GM19467 (cell line): Measurements from ENCODE around the gene PRKAG3.
A peak's percentile ranks its signal among the peaks of the same experiment; 100 is the strongest.

ENCODE experiments used
- ATAC-seq: cut with Tn5 transposase; IDR thresholded peaks from one replicate; pipeline ENCODE4 v1.9.1; 2021; ENCODE audit warnings: mild to moderate bottlenecking, moderate library complexity; ENCODE audit not compliant: unreplicated experiment

The PRKAG3 gene

DNA sequence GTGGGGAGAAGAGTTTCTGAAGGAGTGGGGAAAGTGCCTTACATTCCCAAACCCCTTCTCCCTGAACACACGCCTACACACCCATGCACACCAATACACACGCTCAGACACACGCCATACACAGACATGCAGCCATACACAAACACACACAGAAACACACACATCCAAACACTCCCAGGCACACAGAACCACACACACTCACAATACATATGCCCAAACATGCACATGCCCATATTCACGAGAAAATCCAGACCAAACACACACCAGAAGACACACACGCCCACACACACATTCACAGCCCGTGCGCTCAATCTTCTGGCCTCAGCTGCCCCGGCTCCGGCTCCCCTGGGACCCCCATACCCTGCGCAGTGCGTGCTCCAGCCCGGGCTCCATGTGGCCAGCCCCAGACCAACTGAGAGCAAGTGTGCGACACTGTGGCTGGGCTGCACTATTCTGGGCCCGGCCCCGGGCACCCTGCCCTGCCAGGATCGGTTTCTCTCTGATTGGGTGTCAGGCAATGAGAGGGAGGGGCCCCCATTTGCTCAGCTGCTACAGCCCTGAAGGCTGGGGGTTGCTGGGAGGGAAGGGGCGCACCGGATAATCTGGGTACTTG lies at the start of gene PRKAG3:
PRKAG3 (minus strand) TSS at position 426 of the 613 bp plus-strand sequence.
- no peak for ATAC-seq

DNA sequence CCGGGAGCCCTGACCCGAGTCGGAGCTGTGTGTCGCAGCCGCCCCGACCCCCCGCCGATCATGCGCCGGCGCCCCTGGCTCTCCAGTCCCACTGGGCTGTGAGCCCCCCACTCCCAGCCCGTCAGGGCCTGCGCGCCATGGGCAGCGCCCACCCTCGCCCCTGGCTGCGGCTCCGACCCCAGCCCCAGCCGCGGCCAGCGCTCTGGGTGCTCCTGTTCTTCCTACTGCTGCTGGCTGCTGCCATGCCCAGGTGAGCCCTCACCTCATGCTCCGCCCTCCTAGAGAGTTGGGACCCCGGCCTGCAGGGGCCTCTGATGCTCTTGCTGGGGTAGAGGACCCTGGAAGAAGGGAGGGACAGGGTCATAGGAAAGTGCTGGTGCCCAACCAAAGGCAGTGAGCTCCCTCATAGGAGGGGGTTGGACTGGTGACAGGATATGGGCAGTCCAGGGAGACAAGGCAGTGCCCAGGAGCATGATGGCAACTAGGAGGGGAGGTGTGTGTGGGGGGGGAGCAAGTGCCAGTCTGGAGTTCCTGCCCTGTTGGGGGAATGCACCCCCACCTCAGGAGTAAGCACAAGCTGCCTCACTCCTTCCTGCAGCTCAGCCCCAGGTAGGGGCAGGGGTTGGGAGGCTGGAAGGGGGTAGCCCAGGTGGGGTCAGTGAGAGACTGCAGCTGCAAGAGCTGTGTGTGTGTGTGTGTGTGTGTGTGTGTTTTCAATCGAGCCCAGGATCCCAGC lies 49.4 kb upstream of the PRKAG3 start:
- ATAC-seq: no peak

DNA sequence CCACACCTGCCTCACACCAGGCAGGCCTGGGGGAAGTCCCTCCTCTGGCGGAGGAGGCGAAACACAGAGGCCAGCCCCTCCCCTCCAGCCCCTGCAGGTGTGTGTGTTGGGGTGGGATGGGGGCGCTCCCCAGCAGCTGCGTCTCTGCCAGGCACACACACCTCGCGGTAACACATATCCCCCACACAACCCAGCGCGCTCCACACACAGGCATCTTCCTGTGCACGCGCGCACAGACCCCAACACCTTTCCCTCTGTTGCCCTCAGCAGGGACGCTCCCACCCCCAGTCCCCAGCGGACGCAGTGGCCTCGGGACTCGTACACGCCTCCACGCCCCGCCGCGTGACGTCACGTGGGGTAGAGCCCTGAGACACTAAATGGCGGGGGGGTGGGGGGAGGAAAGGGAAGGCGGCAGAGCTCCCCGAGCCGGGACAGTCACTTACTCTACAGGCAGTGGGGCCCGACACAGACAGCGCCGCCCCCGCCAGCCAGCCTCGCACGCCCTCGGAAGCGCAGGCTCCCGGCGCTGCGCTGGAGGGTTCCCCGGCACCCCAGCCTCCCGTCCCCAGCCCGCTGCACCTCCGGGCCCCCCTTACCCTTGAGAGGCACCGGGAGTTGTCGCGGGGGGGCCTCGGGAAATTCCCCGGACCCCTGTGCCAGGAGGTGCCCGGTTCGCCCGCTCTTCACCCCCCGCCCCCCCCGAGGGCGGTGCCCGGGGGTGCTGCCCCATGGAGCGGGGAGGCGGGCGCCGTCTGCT lies 48.7 kb upstream of the PRKAG3 start, which contains the start of gene WNT10A:
WNT10A (plus strand) TSS at position 751 of the 757 bp plus-strand sequence. CDS start 144 bp downstream, outside the sequence.
- ATAC-seq: peak; percentile 69

DNA sequence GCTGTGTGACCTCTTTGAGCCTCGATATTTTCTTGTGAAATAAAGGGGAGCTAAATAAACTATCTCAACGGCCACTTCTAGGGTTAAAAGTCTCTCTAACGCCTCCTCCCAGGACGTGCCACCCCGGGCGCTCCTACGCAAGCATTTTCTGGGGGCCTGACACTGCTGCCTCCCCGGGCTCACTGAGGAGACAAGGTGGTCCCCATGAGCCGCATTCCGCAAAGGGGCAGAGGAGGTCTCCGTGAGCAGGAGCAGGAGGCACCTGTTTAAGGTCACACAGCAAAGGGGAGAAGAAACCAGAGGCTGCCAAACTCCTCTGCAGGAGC lies 48.1 kb upstream of the PRKAG3 start:
- no peak for ATAC-seq

DNA sequence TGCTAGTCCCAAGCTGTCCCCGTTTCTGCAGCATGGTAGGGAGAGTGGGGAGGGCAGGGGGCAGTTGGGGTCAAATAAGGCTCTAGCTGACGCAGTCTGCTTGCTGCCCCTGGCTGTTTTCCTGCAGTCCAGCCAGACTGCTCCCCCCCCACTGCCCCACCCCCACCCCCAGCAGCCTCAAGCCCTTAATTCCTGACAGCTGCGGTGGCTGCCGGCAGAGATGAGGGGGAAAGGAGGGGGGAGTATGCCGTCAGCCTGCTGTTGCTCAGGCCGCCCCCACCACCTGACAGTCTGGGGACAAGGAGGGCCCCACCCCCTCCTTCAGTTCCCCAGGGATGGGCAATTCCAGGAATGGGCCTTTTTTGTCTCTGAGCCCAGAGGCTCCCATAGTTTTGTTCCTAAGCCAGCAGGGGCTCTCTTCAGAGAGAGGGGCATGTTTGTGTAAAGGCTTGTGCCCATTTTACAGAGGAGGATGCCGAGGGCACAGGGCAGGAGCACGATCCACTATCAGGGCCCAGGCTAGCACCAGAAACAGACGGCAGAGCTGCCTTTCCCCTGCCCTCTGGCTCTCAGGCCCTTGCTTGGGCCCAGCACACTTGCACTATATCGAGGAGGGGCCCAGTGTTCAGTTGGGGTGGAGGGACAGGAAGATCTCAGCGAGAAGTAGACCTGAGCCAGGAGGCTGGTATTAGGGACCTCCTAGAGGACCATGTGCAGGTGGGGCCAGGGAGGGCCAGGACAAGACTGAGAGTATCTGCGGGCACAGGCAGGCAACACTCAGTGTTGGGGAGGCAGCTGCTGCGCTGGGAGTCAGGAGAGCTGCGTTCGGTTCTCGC lies 47.5 kb upstream of the PRKAG3 start:
- ATAC-seq: no peak

DNA sequence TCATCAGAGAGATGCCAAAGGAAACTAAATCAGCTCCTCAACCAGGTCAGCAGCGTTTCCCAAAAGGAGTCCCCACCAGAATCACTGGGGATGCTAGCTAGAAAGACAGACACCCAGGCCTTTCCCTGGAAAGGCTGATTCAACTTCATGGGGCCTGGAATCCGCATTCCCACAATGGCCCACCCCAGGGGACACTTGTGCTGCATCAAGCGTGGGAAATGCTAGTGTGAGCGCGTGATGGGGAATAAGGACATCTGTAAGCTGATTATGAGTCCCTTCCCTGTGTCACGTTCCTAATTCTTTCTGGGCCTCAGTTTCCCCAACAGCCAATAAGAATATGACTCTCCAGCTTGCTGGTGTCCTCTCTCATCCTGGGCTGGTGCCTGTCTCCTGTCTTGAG lies 46.9 kb upstream of the PRKAG3 start:
- ATAC-seq: no peak

DNA sequence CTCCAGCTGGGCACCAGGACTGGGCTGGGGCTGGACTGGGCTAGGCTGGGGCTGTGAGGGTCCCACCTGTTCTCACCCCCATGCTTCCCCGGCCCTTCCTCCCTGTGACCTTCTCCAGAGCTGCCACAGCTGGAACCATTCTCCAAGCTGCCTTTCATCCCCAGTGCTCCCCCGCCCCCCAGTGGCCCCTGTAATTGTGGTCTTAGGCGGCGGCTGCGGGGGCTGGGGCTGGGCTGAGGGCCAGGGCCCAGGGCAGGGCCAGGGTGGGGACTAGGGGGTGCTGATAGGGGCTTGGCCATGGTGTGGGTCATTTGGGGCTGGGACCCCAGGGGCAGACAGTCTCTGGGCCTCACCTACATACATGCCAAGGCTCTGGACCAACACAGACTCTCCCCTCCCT lies 46.3 kb upstream of the PRKAG3 start:
- ATAC-seq: no peak

DNA sequence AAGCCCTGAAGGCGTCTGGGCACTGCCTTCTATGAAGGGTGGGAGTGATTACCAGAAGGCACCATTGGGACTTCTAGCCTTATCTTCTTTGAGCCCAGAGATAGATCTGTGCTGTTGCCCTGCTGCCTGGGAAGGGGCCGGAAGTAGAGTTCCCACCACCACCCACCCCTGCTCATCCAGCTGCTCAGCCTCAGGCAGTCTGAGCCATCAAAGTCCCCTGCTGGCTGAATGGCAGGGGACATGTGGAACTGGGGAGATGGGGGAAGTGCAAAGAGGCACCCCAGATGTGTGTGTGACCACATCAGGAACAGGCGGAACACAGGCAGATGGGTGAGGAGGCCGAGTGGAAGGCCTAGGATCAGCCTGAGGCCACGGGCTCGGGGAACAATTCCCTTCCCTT lies 45.7 kb upstream of the PRKAG3 start:
- no peak for ATAC-seq

DNA sequence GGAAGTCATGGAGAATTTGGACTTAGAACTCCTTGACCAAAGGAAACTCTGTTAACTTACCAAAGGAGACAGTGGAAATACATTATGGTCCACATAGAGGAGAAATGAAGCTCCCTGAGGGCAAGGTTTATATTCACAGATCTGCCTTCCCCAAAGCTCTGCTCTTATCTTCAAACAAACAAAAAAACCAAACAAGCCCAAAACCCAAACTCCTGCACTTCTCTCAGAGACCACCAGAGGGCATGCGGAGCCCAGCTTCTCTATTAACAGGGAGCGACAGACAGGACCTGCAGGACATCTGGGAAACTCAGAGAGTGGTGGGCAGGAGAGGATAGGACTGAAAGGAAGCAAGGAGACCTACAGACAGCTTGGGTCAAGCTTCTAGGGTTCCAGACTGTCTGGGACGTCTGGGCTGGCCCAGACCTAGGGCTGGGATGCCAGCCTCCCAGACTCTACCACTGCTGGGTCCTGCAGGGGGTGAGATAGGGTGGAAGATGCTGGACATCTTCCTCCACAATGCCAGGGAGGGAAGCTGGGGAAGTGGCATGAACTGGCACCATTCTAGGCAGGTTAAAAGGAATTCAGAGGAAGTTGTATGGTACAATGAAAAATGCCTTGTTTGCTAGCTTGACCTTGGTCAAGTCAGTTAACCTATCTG lies 45.1 kb upstream of the PRKAG3 start:
- no peak for ATAC-seq

DNA sequence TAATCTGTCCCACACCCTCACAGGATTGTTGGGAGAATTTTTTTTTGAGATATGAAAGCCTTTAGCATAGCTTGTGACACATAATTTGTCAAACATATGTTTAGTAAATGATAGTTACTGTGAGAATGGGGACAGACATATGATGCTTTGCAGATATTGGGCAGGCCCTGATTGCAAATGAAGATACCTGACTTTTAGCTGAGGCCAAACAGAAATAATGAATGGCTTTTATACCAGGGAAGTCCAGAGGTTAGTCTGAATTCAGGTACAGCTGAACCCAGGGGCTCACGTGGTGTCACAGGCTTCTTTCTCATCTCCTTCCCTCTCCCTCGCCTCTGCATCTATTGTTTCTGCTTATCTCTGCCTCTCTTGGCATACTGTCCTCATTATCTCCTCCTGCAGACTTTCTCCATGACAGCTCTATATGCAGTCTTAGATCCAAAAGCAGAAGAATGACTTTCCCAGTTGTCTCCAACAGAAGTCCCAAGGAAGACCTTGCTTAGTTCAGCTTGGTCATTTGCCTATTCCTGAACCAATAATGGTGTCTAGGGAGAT lies 44.2 kb upstream of the PRKAG3 start:
- no peak for ATAC-seq

DNA sequence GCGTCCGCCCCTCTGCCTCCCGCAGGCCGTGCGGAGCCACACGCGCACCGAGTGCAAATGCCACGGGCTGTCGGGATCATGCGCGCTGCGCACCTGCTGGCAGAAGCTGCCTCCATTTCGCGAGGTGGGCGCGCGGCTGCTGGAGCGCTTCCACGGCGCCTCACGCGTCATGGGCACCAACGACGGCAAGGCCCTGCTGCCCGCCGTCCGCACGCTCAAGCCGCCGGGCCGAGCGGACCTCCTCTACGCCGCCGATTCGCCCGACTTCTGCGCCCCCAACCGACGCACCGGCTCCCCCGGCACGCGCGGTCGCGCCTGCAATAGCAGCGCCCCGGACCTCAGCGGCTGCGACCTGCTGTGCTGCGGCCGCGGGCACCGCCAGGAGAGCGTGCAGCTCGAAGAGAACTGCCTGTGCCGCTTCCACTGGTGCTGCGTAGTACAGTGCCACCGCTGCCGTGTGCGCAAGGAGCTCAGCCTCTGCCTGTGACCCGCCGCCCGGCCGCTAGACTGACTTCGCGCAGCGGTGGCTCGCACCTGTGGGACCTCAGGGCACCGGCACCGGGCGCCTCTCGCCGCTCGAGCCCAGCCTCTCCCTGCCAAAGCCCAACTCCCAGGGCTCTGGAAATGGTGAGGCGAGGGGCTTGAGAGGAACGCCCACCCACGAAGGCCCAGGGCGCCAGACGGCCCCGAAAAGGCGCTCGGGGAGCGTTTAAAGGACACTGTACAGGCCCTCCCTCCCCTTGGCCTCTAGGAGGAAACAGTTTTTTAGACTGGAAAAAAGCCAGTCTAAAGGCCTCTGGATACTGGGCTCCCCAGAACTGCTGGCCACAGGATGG lies 42.0 kb upstream of the PRKAG3 start:
- ATAC-seq: no peak

DNA sequence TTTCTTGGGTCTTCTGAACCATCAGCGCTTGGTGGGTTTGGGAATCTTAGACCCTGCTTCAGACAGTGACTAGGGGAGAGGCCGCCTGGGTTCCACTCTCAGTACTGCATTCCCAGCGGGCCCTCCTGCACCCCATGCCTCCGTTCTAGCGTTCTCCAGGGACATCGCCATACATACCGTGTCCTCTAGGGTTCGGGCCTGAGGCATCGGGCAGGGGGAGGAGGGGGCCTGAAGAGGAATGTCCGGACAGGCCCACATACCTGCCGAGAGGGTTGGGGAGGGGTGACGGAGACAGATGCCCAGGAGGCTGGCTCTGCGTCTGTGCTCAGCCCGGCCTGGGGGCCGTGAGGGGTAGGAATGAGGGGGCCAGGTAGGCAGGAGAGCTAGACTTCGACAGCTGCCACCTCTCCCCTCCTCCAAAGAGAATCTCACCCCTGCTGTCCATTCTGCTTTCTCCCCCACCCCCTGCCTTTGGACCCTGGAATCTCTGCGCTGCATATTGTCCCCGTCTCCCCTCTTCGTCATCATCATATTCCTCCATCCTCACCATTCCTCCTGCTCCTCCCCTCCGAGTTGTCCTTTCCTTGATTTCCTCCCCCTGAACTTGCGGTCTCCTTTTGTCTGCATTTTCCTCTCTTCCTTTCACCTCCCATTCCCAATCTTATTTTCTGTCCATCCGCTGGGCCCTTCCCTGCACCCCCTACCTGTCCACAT lies 41.2 kb upstream of the PRKAG3 start:
- no peak for ATAC-seq

DNA sequence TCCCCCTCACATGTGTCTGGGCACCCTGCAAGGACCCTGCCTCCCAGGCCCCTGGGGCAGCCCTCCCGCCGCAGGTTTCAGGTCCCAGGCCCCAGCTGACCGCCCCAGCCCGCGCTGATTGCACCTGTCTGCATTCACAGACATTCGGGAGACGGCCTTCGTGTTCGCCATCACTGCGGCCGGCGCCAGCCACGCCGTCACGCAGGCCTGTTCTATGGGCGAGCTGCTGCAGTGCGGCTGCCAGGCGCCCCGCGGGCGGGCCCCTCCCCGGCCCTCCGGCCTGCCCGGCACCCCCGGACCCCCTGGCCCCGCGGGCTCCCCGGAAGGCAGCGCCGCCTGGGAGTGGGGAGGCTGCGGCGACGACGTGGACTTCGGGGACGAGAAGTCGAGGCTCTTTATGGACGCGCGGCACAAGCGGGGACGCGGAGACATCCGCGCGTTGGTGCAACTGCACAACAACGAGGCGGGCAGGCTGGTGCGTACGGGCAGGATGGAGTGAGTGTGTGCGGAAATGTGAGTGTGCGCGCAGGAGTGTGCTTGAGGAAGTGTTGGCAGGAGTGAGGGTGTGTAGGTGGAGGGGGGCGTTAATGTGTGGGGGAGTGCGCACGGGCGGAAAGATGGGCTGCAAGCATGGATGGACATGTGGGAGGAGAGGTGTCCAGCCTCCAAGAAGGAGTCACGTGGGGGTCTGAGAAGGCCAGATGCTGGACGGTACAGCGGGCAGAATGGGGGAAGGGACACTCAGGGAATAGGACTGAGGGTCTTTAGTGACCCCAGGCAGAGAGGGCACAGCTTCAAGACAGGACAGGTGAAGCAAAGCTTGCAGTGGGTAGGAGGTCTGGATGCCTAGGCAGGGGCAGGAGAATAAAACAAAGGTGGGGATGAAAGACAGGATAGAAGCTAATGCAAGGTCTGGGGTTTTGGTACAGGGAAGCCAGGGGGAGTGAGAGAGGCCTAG lies 40.0 kb upstream of the PRKAG3 start:
- no peak for ATAC-seq

DNA sequence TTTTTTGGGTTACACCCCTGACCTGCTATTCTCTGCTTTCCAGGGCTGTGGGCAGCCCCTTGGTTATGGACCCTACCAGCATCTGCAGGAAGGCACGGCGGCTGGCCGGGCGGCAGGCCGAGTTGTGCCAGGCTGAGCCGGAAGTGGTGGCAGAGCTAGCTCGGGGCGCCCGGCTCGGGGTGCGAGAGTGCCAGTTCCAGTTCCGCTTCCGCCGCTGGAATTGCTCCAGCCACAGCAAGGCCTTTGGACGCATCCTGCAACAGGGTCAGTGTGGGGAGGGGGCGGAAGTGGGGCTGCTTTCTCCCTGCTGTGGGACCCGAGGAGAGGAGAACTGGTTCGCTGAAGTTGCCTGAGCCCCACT lies 39.4 kb upstream of the PRKAG3 start:
- ATAC-seq: no peak

DNA sequence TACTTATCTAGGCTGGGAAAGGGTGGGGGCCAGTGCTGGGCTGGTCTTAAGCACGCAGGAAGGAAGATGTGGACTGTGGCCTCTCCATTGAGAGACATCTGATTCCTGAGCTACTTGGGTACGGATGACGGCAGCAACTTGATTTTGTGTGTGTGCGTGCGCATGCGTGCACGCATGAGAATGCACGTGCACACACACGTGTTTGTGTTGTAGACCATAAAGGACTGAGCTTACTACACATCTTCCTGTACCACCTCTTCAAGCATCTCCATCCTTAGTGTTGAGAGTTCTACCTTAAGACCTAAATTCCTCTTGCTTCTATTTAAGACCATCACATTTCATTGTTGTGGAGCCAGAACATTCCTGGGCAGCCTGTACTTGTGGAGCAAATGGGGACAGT lies 37.5 kb upstream of the PRKAG3 start:
- no peak for ATAC-seq

DNA sequence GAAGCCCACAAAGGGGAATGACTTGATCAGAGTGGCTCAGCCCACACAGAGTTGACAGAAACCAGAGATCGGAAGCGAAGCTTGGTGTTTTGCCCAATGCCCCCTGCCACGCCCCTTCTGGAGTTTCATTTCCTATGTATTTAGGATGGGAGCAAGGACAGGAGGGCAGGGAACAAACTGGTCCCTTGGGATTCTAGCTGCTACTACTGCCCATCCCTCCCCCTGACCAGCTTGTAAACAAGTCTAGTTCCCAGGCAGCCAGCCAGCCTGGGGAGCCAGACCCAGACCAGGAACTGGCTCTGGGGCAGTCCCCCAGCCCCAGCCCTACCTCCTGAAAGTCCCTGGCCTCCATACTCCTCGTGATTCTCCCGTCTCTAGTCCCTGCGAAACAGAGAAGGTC lies 36.3 kb upstream of the PRKAG3 start:
- no peak for ATAC-seq

DNA sequence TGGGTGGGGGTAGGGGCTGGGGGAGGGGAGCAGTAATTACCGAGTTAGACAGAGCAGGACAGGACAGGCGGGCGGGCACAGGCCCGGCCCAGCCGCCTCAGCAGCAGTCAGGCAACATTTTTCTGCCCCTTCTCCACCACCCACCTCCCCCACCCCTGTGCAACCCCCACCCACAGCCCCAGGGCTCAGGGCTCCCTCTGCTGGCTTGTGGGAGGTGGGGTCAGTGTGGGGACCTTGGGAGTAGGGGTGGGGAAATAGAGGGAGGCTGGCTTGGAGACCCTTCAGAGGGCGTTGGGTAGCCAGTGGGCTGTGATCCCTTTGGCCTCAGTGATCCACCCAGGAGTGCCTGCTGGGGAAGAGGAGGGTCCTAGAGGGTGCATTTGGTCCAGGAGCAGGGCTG lies 34.4 kb upstream of the PRKAG3 start:
- ATAC-seq: no peak

DNA sequence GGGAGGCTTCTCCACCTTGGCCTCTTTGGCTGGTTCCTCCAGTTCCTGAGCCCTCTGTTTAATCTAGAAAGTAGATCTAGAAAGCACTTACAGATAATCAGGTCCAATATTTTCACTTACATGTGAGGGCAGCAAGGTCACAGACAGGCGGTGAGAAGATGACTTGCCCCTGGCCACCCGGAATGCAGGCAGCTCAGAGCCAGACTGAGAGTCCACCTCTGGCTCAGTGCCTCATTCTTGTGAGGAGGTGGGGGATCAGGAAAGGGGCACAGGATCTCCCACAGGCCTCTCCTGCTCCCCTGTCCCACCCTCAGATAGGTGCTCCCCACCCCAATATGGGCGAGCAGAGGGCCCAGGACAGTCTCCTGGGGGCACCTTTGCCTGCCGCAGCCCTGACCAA lies 33.8 kb upstream of the PRKAG3 start:
- ATAC-seq: no peak
